SK-N-DZ (cell line): ENCODE data around the gene TMEM242. TPM values are rescaled to one million over a fixed set of nuclear protein-coding genes. Genes with fewer than 3 reads are reported as not detected.
A peak's percentile ranks its signal among the peaks of the same experiment; 100 is the strongest.
"Not testable (repeated sequence)": the region's sequence is repeated elsewhere in the genome, so short reads cannot be mapped to it uniquely, and the experiment has no call there.

Source experiments
- DNase-seq: peaks from one replicate; pipeline ENCODE4 v3.0.0-alpha.2; 2015; ENCODE audit warnings: low spot score
- polyA plus RNA-seq, 2 experiments: library from polyadenylated mRNA; depleted of rRNA; stranded (reverse); fragments of >200 nt; gene quantifications; 2 replicates each; pipeline ENCODE4 v1.2.3, GENCODE V29; 2014

TMEM242 gene
- 7.6 and 8.4 TPM in 2 replicates for polyA plus RNA-seq (2014; cell fraction: cytosol; rRNA removed)
- 1.9 and 8.0 TPM in 2 replicates for polyA plus RNA-seq (2014; cell fraction: nucleus; rRNA removed)

- DNase-seq: peak; percentile 95
These were observed at the start of gene TMEM242 for GRCh38 chr6:157323255-157323965. TMEM242 (minus strand) TSS chr6:157323519; CDS start chr6:157323499, 20 bp downstream.

DNA sequence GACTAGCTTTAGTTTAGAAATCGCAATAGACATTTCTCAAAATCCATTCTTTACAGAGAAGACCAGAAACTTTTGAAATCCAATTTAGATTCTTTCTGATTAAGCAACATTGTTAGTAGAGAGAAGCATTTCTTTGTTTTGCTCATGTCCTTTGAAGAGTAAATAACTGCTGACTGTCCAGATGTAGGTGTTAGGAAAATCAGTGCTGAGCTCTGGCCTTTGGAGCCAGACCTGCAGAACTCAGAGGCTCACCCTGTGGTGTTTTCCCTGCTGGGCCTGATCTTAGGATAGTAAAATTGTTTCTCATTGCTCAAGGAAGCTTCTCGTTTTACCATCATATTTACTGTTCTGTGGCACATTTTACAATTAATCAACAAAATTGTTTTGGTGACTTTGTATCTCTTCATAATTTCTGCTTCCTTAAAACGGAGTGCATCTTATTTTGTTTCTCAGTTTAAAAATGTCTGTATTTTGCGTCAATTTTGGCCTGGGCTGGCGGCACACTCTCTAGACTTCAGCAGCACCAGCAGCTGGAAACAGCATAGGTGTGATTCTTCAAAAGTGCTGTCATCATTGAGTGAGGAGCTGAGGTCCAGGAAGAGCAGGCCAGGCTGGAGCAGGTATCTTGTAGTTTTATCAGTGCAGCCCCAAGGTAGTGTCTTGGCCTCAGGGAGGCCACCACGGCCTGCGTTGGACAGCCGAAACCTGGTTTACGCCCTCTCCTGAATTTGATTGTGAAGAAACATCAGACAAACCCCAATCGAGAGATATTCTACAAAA, 49.4 kb upstream of the TMEM242 start:
- DNase-seq: no peak

GRCh38 chr6:157370755-157371154, 47.4 kb upstream of the TMEM242 start:
- no peak for DNase-seq

DNA sequence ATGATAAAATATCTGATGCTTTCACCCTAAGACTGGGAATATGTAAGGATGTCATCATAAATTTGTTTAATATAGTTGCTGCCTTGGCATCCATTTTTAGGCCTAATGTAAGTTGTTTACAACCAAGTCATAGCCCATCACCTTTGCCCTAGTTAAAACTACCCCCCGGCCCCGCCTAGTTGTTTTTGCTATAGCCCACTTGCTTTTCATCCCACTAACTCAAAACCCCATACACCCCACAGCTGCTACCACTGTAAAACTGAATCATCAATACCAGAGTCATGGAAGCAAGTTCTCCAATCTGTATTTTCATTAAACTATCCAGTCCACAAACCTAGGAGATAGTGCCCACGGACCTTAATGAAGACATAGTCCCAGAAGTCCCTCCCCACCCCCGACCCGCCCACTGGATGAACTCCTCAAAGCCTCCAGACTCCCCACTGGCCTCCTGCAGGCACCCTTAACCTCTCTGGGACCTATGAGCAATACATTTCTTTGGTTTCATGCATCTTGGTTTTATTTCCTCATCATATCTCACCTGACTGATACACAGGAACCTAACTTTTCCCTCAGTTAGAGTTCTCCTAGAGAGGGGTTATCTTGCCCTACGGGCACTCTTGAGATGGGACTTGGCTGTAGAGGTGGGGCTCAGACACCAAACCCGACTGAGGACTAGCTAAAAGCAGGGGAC, 45.2 kb upstream of the TMEM242 start:
- no peak for DNase-seq

GRCh38 chr6:157366648-157367047, 43.3 kb upstream of the TMEM242 start:
- no peak for DNase-seq

DNA sequence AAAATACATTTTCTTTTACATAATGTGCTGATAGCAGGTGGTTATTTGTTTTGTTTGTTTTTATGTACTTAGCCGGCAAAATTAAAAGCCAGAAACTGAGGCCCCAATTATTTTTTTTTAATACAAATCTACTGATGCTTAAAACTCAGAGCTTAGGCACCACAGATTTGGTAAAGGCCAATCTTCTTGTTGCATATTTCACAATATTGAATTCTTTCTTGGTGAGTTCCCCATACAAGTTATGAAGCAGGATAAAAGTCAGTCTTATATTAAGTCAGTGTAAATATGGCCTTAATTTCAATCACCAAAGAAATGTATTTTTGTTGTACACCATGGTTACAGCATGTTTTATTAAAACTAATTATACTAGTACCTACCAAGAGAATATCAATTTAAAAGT, 41.4 kb upstream of the TMEM242 start:
- DNase-seq: no peak

GRCh38 chr6:157361886-157362285, 38.6 kb upstream of the TMEM242 start:
- no peak for DNase-seq

GRCh38 chr6:157358287-157358686, 35.0 kb upstream of the TMEM242 start:
- DNase-seq: no peak

GRCh38 chr6:157346373-157346772, 23.1 kb upstream of the TMEM242 start:
- peak; percentile 12 for DNase-seq

DNA sequence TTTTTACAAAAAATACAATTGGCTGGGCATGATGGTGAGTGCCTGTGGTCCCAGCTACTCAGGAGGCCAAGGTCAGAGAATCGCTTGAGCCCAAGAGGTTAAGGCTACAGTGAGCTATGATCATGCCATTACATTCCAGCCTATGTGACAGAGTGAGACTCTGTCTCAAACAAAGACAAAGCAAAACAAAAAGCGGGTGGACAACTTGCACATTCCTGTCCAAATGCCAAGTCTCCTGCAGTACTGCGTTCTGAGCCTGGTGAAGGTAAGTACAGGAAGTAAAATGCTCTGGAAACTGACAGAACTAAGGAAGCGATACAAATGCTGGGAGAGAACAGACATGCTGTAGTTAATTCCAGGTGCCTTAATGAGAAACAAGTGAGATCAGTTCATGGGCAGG, 20.4 kb upstream of the TMEM242 start:
- DNase-seq: no peak

- DNase-seq: no peak
These were observed 16.1 kb upstream of the TMEM242 start for GRCh38 chr6:157339432-157339831.

DNA sequence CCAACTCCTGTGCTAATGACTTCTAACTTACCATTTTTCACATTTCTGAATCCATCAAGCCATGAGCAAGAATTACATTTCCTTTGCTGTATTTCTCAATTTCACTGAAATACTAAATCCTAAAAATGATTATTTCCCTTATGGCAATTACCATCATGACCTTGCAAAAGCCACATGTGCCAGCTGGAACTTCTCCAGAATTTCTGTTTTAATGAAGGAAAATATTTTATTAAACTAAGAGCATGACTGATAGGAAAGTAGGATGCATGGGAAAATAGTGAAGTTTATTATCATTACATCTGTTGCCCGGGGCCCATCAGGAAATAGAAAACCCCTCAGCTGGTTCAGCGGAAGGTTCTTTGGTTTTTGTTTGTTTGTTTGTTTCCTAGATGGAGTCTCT, 14.4 kb upstream of the TMEM242 start:
- no peak for DNase-seq

GRCh38 chr6:157337276-157337675, 14.0 kb upstream of the TMEM242 start:
- DNase-seq: not testable (repeated sequence)

DNA sequence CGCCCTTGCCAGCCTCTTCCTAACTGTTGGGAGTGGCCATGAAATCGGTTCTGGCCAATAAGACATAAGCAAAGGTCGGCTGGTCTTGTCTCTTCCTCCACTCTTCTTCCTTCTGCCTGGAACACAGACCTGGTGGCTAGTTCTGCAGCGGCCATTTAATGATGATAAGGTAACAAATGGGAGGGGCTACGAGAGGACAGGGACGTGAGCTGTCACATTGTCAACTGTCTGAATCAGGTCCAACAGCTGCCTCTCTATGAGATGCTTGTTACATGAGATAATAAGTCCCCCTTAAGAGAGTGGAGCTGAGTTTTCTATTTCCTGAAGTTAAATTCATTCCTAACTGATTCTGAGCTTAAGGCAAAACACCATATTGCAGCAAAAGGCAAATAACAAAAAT, 12.5 kb upstream of the TMEM242 start:
- DNase-seq: peak; percentile 16

- no peak for DNase-seq
These were observed 10.6 kb upstream of the TMEM242 start for GRCh38 chr6:157333956-157334355.

DNA sequence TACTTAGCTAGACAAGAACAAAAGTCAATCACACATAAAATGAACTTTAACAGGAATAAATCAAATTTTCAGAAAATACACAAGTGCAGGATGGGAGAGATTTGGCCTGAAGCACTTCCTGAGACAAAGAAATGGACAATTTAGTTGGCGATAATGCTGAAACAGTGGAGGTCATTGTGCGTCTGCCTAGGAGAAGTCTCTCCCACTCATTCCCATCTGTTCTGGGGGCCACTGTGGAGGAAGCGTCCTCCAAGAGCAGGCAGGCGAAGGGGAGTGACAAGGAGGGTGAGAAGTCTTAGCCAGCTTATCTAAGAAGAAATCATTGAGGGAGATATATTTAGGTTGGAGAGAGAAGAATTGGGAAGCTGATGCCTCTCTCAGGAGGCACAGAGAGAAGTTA, 10.2 kb upstream of the TMEM242 start:
- no peak for DNase-seq

GRCh38 chr6:157332813-157333212, 9.5 kb upstream of the TMEM242 start:
- DNase-seq: no peak

- DNase-seq: no peak
These were observed 7.5 kb upstream of the TMEM242 start for GRCh38 chr6:157330831-157331230.

DNA sequence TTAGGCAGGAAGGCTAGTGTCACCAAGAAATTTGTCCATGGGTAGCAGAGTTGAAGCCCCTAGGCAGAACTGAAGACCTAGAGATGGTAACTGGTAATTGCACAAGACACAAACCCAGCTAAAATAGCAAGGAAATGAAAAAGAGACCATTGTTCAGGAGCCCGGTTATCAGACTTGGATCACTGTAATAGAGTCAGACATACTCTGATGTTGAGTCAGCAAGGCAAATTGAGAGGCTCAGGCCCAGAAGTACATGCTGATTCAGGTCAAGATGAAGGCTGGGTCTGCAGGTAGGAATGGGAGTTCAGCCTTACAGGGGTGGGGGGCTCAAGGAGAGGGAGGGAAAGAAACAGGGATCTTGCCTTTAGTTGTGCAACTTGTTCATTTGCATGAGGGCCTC, 6.5 kb upstream of the TMEM242 start:
- DNase-seq: no peak

DNA sequence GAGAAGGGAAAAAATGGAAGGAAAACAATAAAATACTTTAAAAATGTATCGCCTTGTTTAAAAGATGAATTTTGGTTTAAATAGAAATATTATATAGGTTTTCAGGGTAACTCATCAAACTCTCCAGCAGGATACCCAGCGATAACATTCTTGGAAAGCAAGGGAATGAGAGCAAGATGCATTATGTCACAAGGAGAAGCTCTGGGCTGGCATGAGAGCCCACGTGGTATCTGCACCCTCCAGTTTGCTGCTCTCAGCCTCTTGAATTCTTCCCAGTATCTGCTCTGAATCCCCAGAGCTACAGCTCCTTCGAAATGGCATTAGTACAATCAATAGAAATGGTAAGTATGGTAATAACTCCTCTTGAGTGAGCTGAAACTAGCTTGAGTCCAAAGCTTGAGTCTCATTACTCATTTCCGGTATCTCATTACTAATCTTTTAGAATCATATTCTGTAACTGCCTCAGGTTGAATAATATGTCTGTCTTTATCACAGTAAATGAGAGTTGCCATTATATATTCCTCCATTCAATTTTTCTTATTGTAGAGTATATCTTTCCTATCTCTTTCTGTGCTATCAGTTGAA, 4.9 kb upstream of the TMEM242 start:
- no peak for DNase-seq

DNA sequence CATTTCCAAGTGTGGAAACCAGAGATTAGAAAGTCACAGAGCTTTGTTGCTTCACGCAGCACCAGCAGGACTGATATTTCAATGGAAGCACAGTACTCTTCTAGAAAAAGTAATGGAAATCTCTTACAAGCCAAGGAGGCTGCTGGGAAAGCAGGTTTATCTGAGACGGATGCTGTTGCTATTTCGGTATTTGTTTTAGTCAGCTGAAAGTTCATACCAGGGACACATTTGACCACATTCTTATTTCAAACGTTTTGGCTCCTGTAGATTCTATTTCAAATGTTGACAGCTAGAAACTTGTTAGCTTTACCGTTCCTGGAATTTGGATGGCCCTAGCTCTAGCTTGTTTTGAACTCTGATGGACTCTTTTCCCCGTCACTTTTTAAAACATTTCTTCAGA, 3.7 kb upstream of the TMEM242 start:
- DNase-seq: no peak
